NCI-H345 treated with DMSO at 0.1 percent for 48 hours (cell line): ENCODE results near the gene DNASE2.

ENCODE experiments used
- DNase-seq: peaks from one replicate; lab custom pipeline; 2025; ENCODE audit not compliant: unreplicated experiment; lab: John Stamatoyannopoulos, UW

The DNASE2 gene

GRCh38 chr19:12834976-12835757, 46.1 kb downstream of the DNASE2 start:
- DNase-seq, result no peak

DNA sequence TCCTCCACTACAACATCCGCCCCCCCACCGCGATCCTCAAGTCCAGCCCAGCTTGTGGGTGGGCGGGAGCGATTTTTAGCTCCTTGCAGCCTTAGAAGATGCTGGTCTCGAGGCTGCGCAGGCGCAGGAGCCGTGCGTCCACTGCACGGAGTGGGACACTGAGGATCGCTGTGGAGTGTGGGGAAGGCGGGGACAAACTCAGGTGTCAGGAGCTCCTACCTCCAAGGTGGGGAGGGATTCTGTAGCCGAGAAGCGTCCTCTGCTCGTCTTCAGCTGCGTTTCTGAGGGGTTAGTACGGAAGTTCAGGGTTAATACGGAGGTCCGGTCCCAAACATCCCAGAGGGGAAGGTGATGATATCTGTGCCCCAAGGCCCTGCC, 46.7 kb downstream of the DNASE2 start, which contains the start of gene RTBDN:
Gene RTBDN, minus strand, starts transcription at position 14 of the 378 bp plus-strand sequence. CDS start 4,600 bp downstream, outside the sequence.
- DNase-seq, result no peak

DNA sequence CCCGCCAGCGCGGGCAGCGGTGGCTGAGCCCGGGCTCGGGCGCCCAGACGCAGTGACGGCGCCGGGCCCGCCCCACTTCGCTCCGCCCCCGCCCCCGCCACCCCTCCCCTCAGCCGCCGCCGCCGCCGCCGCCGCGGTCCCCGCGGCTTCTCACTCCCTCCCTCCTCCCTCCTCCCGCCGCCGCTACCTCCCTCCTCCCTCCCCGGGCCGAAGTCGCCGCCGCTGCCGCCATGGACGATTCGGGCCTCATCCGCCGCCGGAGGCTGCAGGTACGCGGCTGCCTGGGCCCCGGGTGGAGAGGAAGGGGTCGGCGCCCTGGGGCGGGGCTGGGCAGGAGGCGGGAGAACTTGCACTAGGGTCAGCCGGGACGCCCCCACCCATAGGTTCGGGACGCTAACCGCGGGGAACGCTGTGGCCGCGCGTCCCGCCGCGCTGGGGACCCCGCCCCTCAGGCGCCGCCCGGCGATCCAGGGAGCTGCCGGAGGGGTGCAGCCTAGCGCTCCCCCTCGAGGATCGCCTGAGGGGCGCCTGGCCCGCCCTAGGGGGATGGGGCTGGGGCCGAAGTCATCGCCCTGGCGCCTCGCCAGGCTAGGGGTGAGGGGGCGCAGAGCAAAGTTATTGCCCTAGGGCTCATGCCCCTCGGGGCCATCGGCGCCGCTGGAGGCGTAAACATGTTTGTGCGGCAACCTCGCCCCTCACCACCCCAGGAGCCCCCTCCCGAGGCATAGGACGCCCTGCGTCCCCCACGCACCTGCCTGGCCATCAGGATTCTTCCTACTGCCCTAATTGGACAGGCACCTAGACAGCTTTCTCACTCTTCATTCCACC, 47.3 kb downstream of the DNASE2 start:
- no peak for DNase-seq

DNA sequence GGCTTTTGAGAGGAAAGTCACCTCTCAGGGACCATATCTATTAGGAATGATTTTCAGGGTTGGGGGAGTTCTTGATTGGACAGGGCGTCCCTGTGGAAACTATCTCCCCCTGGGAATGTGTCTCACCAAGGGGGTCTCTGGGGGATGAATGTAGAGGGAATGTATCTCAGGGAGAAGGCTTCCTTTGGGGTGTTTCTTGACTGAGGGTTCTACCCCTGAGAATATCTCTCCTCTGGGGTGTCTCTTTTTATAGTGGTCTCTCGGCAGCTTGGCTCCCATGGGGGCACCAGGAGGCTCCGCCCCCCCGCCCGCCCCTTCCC, 47.9 kb downstream of the DNASE2 start:
- no peak for DNase-seq

DNA sequence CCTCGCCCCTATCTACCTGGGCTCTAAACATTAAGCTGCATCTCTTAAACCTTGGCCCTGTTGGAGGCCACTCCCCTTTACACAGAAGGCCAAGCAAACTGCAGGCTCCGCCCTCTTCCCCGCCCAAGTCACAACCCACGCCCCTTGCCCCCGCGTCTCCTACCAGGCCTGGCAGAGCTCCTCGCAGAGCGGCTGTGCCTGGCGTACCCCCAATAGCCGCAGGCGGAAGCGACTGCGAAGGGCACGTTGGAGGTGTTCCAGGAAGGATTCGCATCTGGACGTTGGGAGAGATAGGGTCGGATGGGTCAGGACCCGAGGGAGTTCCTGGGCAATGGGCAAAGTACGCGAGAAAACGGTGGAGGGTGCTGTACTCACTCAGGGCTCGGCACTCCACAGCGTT, 52.8 kb downstream of the DNASE2 start:
- DNase-seq, result no peak

DNA sequence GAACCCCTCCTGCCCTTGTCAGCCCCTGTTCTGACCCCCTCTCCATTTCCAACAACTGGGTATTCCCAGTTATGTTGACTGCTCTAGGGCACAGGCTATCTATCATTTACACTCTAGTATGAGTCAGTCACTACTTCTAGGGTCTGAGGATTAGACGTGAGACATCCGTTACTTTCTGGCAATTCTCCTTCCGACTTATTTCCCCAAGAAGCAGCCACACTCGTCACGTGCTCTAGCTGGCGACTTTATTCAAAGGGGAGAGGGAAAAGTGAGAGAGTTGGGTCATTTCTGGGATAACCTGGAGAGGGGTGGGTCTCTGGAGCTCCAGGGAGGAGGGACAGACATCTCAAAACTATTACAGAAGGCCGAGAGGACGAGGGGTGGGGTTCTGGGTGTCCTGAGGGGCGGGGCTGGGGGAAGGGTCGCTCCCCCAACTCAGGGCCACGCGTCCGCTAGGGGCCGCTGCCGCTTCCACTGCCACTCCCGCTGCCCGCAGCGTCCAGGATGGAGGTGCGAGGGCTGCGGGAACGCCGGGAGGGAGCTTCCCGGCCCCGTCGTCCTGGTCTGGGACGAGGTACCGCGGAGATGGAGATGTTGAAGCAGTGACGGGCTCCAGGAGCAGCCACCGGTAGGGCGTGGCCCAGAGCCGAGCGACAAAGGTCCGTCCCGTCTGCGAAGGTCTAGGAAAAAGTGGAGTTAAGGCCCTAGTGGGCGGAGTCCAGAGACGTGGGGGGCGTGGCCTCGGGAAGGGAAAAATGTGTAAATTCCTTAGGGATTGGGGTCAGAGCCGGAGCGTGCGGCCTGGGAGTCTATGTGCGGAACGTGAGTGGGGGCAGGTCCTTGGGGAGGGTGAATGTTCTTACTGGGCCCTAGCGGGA, 55.8 kb downstream of the DNASE2 start:
- no peak for DNase-seq
